ENCODE measurements around the gene ZNF488. TPM values are rescaled to one million over a fixed set of nuclear protein-coding genes. Genes with fewer than 3 reads are reported as not detected.

The ZNF488 gene
- total and polyA plus RNA-seq, 10 of the 15 experiments (the other 5 are each of a cell fraction or from before 2014, with no cell fraction given): not detected

DNA sequence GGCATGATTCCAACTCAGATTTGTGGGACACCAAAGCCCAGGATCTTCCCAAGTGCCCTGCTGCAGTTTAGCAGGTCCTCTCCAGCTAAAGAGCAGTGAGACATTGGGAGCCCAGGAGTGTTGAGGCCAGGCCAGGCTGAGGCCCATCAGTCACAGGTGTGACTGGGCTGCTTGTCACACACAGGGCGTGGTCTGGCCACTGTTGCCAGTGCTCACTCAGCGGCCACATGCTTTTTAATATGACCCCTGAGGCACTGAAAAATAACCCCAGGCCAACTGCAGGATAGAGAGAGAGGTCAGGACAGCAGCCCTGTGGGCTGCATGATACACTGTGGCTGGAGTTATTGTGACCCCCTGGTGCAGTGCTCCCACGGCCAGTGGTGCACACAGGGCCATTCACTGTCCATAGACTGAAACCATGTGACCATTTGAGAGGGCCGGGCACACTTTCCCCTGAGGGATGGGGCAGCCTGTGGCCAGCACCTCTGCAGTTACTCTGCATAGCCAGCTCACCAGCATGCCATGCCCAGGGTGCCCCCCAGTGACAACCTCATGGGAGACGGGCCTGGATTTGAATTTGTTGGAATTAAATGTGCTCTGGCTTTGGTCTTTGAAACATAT, 57.7 kb downstream of the ZNF488 start (continued):
- TF ChIP-seq, protein P1, sequence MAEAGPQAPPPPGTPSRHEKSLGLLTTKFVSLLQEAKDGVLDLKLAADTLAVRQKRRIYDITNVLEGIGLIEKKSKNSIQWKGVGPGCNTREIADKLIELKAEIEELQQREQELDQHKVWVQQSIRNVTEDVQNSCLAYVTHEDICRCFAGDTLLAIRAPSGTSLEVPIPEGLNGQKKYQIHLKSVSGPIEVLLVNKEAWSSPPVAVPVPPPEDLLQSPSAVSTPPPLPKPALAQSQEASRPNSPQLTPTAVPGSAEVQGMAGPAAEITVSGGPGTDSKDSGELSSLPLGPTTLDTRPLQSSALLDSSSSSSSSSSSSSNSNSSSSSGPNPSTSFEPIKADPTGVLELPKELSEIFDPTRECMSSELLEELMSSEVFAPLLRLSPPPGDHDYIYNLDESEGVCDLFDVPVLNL (IDR thresholded peaks at IDR 0.05; ENCODE audit: low read depth, low read length): no peak
- TF ChIP-seq EP300 (IDR thresholded peaks at IDR 0.05; ENCODE audit: borderline replicate concordance in 1 of 2, control insufficient read depth in 1 of 2, low read depth in 2 of 2, low read length in 2 of 2) (no peak), TCF7 (IDR thresholded peaks at IDR 0.05; ENCODE audit: borderline replicate concordance) (no peak), ETV6 (conservative IDR thresholded peaks at IDR 0.05 in 1 of 2, IDR thresholded peaks at IDR 0.05 in 1 of 2; ENCODE audit: borderline replicate concordance in 1 of 2, low read depth in 1 of 2) (no peak), NFYB (IDR thresholded peaks at IDR 0.05; ENCODE audit: insufficient read depth, low read depth, low read length) (no peak), SPI1 (IDR thresholded peaks at IDR 0.05; ENCODE audit: borderline replicate concordance, insufficient read depth, low read depth, low read length) (no peak), EZH2 (IDR thresholded peaks at IDR 0.05; ENCODE audit: borderline replicate concordance, control insufficient read depth, low read depth, low read length) (no peak), POLR2A (IDR thresholded peaks at IDR 0.05; ENCODE audit: low read depth, low read length) (no peak), CREB1 (IDR thresholded peaks at IDR 0.05; ENCODE audit: low read depth) (no peak), IRF3 (IDR thresholded peaks at IDR 0.05) (no peak), POLR2AphosphoS5 (IDR thresholded peaks at IDR 0.05; ENCODE audit: low read length) (no peak), MEF2B (IDR thresholded peaks at IDR 0.05; ENCODE audit: partially characterized antibody, poor library complexity, severe bottlenecking) (no peak)
- TF ChIP-seq, protein P2, sequence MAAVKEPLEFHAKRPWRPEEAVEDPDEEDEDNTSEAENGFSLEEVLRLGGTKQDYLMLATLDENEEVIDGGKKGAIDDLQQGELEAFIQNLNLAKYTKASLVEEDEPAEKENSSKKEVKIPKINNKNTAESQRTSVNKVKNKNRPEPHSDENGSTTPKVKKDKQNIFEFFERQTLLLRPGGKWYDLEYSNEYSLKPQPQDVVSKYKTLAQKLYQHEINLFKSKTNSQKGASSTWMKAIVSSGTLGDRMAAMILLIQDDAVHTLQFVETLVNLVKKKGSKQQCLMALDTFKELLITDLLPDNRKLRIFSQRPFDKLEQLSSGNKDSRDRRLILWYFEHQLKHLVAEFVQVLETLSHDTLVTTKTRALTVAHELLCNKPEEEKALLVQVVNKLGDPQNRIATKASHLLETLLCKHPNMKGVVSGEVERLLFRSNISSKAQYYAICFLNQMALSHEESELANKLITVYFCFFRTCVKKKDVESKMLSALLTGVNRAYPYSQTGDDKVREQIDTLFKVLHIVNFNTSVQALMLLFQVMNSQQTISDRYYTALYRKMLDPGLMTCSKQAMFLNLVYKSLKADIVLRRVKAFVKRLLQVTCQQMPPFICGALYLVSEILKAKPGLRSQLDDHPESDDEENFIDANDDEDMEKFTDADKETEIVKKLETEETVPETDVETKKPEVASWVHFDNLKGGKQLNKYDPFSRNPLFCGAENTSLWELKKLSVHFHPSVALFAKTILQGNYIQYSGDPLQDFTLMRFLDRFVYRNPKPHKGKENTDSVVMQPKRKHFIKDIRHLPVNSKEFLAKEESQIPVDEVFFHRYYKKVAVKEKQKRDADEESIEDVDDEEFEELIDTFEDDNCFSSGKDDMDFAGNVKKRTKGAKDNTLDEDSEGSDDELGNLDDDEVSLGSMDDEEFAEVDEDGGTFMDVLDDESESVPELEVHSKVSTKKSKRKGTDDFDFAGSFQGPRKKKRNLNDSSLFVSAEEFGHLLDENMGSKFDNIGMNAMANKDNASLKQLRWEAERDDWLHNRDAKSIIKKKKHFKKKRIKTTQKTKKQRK (IDR thresholded peaks at IDR 0.05; ENCODE audit: low read depth, low read length): no peak
